Embryonic facial prominence (tissue), 1 donor: ENCODE data around the gene GGT5.
"Not testable (repeated sequence)": the region's sequence is repeated elsewhere in the genome, so short reads cannot be mapped to it uniquely, and the experiment has no call there.

ENCODE experiments used
- DNase-seq: peaks from one replicate; pipeline ENCODE4 v3.0.0-alpha.2; 2016; ENCODE audit errors: extremely low spot score

Gene GGT5

DNA sequence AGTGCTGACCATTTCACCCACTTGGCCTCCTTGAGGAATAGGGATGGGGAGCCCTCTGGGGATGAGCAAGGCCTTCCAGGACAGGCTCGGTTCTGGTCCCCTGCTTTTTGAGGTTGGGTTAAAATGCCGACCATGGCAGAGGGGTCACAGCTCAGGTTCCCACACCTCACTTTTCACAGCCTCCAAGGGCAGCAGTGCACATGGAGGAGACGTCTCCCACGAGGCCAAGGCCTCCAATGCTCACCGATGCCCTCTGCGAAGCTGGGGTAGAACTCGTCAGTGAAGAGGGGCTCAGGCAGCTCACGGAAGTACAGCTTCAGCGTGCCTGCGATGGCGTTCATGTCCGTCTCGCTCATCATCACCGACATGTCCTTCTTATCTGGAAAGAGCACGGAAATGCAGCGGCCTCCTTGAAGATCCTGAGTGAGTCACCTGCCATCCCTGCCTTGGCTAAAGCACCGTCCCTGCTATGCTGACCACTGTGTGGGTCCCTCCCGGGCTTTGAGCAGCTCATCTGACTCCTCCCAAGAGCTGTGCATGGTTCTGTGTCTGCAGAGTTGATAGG is 17.4 kb upstream of the GGT5 start:
- DNase-seq, result not testable (repeated sequence)

DNA sequence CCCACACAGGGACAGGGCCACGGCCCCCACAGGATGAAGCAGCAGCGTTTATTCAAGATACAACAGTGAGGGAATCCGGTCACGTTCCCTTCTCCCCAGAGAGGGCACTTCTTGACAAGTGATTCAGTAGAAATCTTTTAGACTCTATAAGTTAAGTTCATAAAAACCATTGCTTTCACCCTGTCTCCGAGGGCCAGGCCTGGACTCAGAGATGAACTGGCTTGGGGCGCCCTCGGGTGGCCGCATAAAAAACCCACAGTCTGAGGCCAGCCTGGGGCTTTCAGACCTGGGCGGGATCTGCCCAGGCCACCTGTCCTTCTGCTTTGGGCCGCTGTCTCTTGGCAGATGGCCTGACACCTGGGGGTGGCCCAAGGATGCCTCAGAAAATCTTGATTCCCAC is 14.6 kb upstream of the GGT5 start:
- not testable (repeated sequence) for DNase-seq

DNA sequence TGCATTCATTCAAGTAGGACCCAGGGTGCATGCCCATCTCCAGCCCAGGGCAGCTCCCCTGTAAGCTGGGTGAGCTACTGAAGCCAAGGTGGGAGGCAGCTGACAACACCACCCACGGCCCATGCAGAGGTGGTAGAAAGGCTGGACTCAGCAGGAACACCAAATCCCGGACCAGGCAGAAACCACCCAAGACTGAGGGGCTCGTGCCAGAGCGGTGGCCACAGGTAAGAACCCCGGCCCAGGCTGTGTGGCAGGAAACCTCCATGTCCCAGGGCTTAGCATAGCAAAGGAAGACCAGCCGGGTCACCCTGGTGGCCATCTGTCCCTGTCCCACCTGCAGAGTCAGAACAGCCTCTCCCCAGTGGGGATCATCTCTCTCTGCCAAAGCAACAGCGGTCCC is 11.9 kb upstream of the GGT5 start:
- not testable (repeated sequence) for DNase-seq

DNA sequence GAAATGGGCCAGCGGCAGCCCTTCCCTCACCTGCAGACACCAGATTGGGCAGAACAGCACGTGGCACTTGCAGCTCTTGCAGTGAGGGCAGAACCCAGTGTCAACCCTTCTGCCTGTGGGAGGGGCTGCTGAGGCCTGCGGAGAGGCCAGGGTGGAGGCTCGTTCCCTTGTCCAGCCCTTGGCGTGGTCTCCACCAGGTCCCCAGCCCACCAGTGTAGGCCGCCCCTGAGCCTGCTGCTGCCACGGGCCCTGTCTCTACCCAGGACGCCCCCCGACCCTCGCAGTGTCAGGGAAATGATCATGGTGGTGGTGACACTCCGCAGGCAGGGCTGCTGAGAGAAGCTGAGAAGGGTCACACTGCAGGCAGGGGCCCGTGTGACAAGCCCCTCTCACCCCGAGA is 11.3 kb upstream of the GGT5 start:
- not testable (repeated sequence) for DNase-seq

DNA sequence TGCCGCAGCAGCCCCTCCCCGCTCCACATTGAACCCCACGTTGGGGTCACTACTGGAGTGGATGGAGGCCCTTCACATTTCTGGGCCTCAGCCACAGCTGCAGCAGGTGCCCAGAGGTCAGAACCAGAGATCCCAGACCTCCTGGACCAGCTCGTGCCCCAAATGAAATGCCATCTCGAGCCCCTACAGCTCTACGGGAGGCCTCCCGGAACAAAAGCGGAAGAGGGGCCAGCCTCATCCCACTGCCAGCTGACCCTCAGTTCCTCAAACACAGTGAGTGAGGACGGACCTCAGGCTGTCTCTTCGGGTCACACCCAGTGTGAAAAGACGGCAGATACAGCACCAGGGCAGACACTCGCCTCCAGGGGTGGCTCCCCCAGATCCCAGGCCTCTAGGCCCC is 8.2 kb upstream of the GGT5 start:
- not testable (repeated sequence) for DNase-seq

DNA sequence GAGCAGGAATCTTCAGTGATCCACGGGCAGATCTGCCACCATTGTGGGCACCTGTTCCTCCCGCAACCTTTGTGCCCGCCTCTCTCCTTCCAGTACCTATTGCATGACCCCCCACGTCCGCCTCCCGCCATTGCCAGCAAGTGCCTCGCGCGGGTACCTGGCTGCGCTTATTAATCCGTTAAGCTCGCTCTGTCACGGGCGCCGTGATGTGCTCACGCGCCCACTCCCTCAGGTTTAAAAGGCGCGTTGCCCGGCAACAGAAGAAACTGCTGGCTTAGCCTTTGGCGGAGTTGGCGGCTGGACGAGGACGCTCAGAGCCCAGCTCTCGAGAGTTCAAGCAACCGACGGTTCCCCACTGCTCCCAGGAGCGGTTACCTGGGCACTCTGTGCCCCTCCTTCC is 6.4 kb upstream of the GGT5 start:
- not testable (repeated sequence) for DNase-seq

DNA sequence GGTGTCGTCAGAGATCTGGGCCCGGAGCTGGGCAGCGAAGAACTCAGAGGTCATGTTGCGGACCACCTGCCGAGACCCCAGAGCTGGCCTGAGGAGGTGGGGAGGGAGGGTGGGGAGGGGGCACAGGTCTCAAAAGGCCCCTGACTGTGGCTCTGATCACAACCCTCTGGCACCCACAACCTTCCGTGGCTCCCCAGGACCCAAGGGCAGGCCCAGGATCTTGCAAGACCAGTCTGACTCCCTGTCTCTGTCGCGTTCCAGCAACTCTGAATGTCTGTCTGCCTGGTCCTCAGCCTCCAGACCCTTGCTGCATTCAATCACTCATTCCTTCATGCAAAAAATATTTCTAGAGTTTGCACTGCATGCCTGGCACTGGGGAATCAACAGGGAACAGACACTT is 4.5 kb upstream of the GGT5 start:
- not testable (repeated sequence) for DNase-seq

DNA sequence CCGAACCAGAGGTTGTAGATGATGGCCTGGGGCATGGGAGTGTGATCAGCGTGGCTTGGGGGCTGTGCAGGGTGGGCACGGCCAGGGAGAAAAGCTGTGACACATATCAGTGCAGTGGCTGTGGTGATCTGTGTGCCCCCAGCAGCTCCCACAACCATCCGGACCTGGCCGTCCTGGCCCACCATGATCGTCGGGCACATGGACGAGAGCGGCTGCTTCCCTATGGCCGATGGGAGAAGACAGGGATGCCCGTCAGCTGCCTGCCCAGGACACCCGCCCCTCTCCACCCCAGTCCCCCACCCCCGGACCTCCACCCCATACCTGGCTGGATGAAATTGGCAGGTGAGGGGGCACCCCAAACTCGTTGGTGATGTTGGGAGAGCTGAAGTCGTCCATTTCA is 3.7 kb upstream of the GGT5 start:
- DNase-seq, result not testable (repeated sequence)

DNA sequence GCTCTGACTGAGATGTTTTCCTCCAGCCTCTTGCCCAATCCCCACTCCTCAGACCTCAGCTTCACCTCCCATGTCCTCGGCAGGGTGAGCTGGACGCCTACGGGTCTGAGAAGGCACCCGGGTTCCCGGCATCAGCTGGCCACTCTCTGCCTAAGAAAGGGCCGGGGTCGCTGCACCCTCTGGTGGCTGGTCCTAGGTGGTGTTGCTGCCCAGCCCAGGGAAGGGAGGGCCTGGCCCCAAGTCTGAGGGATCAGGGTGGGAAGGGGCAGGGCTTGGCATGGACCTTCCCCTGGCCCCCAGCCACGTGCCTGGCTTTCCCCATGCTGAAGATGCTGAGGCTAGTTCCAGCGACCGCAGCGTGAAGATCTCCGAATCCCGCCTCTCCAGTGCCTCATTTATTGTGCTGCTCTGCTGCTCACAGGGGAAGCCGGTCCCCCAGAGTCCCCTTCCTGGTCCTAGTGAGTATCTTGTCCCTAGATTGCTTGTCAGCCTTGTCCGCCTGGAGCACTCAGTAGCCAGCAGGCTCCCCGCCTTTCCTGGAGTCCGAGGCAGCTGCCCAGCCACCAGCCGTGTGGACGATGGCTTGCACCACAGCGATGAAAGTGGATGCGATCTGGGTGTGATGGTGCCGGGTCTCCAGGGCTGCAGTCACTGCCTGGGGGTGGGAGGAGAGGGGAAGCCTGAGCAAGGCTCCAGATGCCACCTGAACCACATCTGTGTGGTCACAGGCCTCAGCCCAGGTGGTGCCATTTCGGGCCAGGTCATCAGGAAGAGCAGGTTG is 2.9 kb upstream of the GGT5 start:
- peak; percentile 23 for DNase-seq

DNA sequence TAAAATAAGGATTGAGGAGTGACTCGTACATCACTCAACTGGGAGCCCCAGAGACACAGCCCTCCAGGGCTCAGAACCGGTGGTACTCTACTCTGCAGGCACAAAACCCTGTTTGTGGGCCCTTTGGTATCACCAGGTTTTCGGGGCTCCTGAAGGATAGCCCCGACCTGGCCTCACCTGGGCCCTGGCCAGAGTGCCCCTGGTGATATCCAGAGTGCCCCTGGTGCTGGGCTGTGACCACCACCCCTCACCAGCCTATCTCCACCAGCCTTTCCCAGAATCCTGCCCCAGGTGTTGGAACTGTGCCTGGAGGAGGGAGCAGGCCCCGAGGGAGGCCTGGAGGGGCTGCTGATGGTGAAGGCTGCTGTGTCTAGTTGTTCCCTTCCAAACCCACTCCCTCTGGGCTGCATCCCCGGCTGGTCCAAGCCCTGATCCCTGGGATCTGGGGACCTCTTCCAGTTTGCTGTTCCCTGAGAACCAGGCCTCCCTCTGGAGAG is 2.2 kb upstream of the GGT5 start:
- no peak for DNase-seq

DNA sequence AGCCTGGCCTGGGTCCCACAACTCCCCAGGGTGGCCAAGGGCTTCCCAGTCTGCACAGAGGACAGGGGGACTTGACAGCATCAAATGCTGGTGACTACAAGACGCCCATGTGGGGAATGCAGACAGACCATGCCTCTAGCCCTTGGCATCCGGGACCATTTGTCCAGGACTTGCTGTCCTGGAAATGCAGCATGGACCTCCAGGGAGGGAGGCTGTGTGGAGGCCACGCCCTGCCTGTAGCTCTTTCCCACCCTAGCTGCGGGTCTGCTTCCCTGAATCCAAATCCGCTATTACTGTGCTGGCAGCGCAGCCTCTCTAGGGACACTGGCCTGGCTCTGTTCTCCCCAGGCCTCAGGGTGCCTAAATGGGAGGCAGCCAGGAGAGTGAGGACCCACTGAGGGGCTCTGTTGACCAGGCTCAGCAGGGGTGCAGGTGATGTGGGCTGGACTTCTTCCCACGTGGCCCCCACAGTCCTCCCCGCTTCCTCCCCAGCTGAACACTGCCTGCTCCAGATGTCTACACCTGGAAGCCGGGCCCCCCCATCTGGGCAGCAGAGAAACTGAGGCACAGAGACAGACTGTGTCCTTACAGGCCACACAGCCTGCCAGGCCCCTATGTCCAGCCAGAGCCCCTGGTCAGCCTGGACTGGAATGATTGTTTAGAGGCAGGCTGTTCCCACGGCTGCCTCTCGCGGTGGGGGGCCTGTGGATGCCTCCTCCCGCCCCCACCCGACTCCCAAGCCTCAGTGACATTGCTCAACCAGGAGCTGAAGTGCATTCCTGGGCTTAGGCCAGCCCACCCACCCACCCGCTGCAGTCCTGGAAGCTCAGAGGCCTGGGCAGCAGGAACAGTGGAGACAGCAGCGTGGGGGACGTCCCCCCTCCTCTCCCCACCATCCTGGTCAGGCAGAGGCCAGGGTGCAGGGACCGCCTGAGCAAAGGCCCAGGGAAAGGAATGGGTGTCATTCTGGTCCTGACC is 991 bp upstream of the GGT5 start:
- not testable (repeated sequence) for DNase-seq

DNA sequence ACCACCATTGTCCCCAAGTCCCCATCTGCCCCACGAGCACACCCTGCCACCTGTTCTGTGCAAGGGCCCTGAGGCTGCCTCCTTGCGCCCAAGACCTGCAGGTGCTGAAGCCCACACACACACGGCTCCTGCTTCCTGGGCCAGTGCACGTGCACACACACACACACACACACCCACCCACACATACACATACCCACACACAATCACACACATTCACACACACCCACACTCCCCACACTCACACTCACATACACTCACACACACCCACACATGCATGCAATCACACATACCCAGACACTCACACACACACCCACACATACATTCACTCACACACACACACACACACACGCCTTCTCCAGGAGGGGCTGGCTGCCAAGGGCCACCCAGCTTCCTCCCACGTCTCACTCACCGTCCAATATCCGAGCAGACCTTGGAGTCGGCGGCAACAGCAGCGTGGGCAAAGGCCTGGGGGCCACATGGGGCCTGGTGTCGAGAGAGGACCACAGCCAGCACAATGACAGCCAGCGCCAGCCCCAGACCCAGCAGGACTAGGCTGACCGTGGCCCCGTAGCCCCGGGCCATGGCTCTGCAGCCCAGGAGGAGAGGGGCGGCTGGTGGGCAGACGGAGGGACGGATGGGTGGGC is 616 bp downstream of the GGT5 start:
- no peak for DNase-seq

DNA sequence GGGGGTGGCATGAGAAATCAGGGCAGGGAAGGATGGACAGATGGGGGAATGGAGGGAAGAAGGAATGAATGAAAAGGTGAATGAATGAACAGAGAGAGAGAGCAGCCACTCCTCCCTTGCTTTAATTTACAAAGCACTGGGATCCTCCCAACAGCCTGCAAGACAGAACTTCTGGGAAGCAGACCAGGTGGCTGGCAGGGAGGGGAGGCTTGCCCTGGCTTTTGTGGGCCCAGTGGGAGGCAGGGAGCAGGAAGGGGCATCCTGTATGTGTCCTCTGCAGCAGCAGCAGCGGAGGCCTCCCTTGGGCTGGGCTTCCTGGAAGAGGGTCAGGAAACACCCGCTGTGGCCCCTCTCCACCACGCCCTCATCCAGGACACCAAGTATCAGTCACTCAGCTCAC is 1.5 kb downstream of the GGT5 start:
- DNase-seq, result not testable (repeated sequence)

DNA sequence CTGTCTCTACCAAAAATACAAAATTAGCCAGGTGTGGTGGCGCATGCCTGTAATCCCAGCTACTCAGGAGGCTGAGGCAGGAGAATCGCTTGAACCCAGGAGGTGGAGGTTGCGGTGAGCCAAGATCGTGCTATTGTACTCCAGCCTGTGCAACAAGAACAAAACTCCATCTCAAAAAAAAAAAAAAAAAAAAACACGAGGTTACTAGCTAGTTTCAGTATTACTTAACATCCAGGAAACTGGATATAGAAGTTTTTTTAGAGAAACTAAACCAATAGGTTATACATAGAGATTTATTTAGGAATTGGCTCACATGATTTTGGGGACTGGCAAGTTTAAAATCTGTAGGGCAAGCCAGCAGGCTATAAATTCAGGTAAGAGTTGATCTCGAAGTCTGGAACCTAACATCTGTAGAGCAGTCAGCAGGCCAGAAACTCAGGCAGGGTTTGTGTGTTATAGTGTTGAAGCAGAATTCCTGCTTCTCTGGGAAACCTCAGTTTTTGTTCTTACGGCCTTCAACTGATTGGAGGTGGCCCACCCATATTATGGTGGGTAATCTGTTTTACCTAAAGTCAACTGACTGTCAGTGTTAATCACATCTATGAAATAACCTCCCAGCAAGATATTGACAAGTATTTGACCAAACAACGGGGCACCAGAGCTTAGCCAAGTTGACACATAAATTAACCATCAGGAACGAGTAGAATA is 3.7 kb downstream of the GGT5 start:
- DNase-seq, result not testable (repeated sequence)

DNA sequence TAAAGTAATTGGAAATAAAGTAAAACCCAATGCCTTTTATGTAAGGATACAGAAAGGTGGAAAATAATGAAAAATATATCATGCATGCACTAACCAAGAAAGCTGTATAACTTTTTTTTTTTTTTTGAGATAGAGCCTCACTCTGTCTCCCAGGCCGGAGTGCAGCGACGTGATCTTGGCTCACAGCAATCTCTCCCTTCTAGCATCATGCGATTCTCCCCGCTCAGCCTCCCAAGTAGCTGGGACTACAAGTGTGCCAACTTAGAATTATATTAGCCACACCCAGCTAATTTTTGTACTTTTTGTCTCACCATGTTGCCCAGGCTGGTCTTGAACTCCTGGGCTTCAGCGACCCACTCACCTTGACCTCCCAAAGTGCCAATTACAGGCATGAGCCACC is 4.5 kb downstream of the GGT5 start:
- DNase-seq, result no peak

DNA sequence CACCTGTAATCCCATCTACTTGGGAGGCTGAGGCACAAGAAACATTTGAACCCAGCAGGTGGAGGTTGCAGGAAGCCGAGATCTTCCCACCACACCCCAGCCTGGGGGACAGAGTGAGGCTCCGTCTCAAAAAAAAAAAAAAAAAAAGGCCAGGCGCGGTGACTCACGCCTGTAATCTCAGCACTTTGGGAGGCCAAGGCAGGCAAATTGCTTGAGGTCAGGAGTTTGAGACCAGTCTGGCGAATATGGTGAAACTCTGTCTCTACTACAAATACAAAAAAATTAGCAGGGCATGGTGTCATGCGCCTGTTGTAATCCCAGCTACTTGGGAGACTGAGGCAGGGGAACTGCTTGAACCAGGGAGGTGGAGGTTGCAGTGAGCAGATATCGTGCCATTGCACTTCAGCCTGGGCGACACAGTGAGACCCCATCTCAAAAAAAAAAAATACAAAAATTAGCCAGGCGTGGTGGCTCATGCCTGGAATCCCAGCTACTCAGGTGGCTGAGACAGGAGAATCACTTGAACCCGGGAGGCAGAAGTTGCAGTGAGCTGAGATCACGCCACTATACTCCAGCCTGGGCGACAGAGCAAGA is 6.7 kb downstream of the GGT5 start:
- not testable (repeated sequence) for DNase-seq

DNA sequence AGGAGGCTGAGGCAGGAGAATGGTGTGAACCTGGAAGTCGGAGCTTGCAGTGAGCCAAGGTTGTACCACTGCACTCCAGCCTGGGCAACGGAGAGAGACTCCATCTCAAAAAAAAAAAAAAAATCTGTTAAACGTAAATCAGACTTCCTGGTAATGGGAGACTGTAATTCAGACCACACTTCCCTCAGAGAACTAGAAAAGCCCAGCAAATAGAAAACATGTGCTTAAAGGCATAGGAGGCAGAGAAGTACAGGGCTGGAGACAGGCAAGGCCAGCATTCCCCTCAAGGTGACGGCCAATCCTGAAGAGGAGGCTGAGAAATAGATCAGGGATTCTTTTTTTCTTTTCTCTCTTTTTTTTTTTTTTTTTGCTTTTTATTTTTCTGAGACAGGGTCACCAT is 8.2 kb downstream of the GGT5 start:
- DNase-seq, result peak; percentile 61

DNA sequence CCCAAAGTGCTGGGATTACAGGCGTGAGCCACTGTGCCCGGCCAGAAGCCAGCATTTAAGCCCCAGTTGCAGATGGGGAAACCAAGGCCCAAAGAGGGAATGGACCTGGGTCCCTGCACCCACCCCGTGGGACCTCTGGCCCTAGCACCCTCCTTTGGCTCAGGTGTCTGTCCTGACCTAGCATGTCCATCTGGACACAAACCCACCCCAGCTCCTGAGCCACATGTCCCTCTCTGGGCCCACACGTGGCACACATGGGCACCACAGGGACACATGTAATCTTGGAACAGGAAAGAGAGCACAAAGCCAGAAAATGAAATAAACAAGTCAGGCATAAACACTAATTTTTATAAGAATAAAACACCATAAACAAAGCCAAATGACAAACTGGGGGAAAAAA is 9.6 kb downstream of the GGT5 start:
- no peak for DNase-seq

DNA sequence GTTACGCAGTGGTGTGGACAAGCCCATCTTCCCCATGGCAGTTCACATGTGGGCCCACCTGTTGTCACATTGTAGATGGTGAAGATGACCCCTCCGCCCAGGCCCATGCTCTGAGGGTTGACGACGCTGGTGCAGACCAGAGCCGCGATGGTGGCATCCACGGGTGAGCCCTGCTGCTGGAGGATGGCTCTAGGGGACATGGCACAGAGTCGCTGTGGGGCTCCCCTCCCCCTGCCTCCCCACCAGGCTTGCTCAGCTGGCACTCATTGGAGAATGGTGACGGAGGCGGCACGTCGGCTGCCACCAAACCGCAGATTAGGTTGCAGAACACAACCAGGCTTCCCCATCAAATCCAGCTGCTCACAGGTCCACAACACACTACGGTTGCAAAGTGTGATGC is 11.1 kb downstream of the GGT5 start:
- no peak for DNase-seq

DNA sequence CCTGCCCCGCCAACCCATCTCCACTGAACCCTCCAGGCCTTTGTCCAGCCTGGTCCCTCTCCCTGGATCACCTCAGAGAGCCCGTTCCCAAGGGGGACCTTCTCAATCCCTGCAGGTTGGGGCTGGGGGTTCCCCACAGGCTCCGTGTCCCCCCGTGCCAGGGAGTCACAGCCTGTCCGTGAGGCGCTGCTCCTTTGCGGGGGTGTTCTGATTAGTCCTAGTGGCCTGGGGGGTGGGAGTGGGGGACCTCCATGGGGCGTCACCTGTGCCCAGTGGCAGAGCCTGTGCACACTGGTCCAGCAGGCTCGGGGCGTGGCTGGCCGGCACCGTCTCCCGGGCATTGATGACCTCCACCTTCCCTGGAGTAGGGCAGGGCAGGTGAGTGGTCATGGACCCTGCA is 11.6 kb downstream of the GGT5 start:
- DNase-seq, result no peak

DNA sequence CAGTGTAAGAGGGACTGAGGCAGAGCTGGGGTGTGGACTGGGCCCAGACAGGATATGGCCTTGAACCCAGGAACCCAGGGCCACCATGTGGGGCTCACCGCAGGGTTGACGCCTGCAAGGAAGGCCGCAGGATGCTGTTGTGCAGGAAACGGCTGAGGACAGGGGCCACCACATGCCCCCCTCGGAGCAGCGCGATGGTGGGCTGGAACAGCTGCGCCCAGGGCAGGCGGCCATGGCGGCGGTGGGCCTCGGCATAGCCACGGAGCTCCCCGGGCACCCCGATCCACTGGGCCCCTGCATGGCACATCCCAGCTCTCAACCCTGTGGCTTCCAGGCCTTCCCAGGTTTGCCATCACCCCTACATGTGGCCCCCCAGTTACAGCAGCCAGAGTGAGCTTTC is 12.2 kb downstream of the GGT5 start:
- no peak for DNase-seq
